HG03521 (cell line): ENCODE measurements around the gene PLCL2.

Source experiments
- ATAC-seq: cut with Tn5 transposase; IDR thresholded peaks from one replicate; pipeline ENCODE4 v1.9.1; 2021; ENCODE audit warnings: mild to moderate bottlenecking, moderate library complexity; ENCODE audit not compliant: unreplicated experiment

PLCL2 gene

DNA sequence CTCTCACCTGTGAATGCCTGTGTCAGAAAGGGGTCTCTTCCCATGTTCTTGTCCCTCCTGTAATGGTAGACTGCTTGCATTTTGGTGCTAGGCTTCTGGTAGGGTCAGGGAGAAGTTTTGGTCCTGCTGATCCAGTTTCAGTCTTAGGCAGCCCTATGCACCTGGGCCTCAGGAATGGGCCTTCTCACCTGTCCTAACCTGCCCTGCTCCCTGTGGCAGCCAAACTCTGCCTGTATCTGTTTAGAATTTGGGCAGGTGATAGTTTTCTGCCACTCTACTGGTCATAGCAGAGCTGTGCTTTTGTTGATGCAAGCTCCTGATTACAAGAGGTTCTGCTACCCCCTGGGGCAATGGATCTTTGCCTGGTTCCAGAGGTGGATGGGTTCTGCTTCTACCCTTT lies 118.7 kb downstream of the PLCL2 start:
- ATAC-seq: no peak

DNA sequence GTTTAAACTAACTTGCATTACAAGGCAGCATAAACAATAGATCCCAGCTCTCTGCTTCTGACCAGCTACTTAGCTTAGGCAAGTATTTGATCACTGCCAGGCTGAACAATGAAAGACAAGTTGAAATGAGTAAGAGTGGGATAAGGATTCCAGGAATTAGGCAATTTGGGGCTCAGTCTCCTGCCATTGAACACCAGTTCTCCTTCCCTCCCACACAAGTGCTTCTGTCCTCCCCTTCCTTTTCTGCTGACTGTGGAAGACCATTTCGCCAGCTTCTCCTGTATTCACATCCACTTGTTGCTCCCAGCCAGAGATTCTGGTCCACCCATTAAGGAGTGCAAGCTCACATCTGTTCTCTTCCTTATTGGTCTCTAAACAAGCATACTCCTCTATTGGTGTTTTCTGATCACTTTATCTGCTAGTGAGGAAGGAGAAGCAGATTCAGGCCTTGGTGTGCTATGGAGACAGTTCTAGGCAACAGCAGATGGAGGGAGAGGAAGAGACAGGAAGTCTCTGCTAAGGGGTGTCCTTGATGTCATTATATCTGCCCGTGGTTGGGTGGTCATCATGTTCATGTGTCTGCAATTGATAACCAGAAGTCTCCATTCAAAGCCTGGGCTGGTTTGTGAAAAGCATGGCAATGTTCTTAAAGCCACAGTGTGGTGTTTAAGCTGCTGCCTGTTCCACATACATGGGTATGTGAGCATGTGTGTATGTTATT lies 121.5 kb downstream of the PLCL2 start:
- no peak for ATAC-seq

DNA sequence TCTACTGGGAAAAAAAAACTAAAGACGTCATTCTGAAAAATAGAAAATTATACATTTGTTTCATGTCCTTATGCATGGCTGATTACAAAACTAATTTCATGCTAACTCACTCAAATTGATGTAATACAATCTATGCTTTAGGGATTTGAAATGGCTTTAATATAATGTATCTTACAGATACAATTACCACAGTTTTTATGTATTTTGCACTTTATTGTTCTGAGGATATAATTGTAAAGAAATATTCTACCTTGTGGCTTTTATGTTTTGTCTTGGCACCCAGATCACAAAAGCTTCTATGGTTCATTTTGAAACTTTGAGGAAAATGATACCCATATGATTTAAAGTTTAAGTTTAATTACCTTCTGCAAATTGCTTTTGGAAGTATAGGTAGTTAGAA lies 122.5 kb downstream of the PLCL2 start:
- ATAC-seq: no peak

DNA sequence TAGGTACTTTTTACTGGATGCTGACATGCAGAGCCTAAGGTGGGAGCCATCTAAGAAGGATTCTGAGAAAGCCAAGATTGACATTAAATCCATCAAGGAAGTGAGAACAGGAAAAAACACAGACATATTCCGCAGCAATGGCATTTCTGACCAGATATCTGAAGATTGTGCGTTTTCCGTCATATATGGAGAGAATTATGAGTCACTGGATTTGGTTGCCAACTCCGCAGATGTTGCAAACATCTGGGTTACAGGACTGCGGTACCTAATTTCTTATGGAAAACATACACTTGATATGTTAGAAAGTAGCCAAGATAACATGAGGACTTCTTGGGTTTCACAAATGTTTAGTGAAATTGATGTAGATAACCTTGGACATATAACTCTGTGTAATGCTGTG lies 125.1 kb downstream of the PLCL2 start:
- no peak for ATAC-seq

DNA sequence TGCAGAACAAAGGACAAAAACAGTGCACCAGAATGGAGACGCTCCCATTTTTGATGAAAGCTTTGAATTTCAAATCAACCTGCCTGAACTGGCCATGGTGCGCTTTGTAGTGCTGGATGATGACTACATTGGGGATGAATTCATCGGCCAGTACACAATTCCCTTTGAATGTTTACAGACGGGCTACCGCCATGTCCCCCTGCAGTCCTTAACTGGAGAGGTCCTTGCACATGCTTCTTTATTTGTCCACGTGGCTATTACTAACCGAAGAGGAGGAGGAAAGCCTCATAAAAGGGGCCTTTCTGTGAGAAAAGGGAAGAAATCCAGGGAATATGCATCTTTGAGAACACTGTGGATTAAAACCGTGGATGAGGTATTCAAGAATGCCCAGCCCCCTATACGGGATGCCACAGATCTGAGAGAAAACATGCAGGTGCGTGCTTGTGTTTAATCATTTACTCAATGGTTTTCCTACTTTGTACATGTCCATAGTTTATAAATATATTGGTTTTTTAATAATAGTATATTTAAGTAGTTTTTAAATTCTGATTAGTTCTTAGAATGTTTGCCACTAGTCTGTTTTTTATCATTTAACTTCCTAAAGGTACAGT lies 127.1 kb downstream of the PLCL2 start:
- ATAC-seq: no peak

DNA sequence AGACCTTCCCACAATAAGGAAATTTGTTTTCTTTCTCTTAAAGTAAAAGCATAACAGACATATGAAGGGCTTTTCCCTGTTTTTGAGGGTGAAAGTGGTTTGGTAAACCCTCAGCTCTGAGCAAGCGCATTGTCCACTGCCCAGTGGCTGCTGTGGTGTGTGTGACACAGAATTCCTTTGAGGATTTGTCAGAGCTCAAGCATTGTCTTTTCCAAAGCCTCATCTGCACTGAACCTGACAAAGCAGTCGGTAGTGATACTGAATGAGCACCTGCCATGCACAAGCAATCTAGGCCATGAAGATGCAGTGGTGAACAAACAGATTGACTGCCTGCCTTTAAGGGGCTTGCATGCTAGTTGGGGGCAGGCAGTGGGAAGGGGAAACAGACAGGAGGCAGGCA lies 128.3 kb downstream of the PLCL2 start:
- ATAC-seq: no peak

DNA sequence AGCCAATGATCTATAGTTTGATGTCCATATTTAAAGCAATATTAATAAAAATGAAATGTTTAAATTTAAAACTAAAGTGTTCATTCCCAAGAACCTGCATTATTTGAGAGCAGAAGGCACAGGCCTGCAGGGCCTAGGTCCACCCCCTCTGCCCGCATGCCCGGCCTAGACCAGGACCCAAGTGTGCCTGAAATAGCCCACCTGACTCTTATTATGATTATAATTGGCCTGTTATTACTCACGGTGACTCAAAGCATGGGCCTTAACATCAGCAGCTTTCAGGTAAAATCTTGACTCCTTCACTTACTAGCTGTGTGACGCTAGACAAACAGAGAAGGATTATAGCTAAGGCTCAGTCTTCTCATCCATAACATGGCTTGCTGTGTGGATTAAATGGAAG lies 128.8 kb downstream of the PLCL2 start:
- ATAC-seq: no peak

DNA sequence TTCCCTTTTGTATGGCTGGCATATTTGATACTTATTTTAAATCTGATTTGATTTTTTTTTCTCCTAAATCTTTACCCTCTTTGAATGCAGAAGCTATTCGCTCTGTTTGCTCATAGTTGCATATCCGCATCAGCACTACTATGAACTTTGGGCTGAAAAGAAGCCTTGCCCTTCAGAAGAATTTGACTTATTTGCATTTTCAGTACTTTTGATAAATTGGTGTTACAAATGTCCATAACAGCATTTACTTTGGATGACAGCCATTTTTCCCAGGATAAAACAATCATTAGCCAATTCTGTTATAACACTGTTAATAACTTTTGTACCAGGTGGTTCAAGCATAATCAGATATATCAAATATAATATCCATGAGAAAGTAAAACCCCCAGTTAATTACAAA lies 129.5 kb downstream of the PLCL2 start:
- ATAC-seq: no peak

DNA sequence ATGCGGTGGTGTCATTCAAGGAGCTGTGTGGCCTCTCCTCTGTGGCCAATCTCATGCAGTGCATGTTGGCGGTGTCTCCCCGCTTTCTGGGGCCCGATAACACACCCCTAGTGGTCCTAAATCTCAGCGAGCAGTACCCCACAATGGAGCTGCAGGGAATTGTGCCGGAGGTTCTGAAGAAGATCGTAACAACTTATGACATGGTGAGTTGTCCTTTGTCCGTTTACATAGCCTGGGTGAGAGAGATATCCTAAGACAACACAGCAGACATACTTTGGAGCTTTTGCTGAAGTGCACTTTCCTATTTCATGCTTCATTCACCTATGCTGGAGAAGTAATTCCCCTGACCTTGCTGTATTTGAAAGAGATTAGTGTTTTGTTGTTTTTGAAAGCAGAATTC lies 130.0 kb downstream of the PLCL2 start:
- no peak for ATAC-seq

DNA sequence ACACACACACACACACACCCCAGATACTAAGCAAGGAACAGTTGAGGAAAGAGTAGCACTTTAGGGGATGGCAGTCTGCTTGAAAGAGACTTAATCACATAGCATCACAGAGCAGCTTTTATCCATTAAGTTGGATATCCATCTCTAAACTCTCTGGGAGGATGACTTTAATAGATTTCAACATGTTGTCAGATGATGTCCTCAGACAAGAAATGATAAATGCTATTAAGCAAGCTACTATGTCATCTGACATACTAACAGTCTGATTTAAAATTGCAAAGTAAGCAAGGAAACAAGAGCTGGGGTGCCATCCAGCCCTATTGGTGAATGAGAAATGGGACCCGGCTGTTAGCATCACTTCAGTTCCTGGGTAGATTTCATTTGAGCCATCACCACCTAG lies 136.9 kb downstream of the PLCL2 start:
- no peak for ATAC-seq

DNA sequence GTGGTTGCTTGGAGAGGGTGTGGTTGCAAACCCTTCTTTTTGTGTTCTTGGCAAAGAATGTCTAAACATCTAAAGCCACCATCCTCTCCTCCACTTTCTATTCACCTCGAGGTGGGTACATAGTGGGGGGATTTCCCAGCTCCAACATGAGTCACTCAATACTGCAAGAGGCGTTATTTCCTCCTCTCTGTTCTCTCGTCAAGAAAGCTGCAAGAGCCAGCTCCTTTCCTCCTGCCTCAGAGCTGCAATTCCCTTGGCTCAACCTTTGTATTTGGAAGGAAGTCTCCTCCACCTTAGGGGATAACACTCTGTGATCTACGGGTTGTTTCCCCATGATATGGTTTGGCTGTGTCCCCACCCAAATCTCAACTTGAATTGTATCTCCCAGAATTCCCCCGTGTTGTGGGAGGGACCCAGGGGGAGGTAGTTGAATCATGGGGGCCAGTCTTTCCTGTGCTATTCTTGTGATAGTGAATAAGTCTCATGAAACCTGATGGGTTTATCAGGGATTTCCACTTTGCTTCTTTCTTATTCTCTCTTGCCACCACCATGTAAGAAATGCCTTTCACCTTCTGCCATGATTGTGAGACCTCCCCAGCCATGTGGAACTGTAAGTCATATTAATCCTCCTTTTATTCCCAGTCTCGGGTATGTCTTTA lies 138.4 kb downstream of the PLCL2 start:
- no peak for ATAC-seq

DNA sequence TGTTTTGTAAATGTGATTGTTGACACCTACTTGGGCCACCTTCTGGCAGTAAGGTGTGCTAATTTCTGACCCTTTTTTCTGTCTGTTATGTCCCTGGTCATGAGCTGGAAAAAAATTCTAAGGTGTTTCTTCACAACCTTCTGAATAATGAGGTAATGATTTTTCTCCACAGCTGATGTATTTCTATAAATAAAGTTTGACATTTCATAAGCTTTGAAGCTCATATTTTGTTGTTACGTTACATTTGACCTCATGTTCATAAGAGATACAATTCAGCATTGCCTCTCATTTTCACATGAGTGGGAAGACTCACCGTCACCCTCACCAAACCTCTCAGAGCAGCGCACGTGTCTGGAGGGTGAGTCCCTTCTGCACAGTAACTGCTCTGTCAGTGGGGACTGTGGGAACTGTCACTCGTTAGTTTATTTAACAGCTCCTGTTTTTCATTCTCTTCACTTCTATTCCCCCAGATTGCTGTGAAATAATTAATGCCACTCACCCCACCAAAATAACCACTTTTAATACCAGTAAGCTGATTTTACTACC lies 140.9 kb downstream of the PLCL2 start:
- no peak for ATAC-seq

DNA sequence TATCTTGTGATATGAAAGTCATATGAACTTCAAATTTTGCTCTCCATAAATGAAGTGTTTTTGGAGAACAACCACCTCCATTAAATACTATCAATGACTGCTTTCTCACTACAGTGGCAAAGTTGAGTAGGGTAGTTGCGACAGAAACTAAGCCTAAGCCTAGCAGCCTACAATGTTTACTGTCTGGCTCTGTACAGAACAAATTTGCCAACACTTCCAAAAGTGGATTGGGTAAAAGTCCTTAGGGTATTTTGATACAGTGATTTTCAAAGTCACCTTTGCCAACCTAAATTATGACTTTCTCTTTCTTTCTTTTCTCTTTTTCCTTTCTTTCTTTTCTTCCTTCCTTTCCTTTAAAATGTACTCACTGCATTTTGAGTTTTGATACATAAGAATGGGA lies 142.6 kb downstream of the PLCL2 start:
- no peak for ATAC-seq

DNA sequence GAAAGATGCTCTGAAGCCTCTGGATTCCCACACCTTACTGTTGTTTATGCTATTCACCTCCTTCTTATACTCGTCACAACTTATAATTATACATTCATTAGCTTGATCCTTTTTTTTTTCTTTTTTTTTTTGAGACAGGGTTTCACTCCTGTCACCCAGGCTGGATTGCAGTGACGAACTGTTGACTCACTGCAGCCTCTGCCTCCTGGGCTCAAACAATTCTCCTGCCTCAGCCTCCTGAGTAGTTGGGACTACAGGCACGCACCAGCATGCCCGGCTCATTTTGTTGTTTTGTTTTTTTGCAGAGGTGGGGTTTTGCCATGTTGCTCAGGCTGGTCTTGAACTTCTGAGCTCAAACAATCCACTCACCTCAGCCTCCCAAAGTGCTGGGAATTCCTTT lies 143.6 kb downstream of the PLCL2 start:
- ATAC-seq: no peak

DNA sequence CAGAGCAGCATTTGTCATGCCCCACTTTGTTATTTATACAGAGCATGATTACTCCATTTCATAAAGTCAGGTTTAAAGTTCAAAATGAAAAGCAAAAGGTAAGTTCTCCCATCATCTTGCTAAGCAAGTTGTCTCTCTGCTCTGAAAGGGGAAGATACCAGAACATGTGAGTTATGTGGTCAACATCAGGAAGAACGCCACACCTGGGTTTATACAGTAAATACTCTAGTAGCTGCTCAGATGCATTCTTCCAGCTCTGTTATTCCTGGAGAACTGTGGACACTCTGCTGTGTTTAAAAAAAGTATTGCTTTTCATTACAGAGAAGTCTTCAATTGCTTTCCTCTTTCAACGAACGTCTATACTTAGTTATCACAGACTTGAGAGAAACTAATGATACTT lies 145.7 kb downstream of the PLCL2 start:
- no peak for ATAC-seq

DNA sequence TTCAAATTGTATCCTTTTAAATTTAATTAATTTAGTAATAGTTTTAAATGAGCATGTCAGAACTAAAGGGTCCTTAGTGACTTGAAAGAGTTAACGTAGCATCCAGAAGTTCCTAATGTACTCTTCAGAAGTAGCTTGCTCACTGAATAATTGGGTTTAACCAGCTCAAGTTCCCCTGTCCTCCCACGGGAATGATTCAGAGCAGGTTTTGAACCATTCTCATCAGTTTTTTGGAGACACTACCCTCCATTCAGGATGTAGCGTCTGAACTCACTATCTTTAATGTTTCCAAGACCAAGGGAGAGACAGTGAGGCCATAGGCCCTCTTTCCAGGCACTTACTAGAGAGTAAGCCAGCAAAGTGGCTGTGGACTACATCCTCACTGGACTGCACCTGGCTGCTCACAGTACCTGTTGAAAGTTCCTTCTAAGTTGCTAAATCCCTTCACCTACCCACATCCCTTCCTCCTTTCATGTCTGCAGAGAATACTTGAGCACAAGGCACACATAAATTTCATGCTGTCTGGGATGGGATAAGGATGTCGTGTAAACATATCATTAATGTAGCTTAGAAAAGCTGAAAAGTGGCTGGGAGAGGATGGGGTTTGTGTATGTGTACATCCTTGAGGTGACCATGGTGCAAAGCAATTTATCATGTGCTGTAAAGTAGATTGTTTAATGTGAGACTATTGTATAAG lies 146.3 kb downstream of the PLCL2 start:
- no peak for ATAC-seq

DNA sequence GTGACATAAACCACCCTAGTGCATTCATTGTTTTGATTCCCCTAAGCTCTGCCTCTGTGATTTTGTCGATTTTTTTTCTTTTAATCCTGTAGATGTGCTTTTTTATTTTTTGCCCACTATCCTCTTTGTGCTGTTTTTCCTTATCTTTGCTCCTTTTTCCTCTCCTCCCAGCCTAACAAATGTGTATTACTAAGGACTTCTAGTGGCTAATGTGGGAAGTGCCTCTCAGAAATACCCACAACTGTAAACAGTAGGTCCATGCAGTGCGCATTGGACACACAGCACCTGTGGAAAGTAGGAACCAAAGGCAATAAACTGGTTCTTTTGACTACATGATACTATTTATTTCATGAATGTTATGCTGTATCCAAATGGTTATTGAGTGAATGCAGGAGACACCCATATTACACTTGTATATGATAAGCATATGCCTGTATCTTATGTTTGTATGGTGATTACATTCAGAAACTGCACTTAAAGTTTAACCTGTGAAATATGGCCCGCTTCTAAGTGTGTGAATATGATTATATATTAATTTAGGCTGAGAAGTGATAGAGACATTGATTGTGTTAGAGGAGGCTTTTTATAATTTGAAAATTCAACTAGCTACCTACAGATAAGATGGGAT lies 147.8 kb downstream of the PLCL2 start:
- no peak for ATAC-seq

DNA sequence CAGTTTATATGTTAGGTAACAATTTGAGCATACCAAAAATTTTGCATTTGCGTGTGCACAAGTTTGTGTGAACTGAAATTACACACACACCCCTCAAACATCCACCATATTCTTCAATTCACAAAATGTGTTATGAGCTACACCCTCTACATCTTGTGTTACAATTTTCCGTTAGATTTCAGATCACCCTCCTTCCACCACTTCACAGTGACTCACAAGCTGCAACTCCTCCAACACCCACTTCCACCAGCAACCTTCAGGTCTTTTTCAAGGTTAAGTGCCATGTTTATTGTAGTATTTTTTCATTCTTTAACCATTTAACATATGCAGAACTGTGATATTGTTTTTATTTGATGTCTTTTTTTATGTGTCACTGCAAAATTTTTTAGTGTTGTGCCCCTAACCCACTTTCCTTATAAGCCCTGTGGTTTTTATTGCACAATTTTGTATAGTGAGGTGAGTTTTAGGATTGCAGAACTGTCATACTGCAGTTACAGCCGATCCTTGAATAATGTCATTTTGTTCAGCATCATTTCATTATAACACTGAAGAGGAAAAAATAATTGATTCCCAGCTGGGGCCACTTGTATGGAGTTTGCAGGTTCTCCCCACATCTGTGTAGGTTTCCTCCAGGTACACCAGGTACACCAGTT lies 148.9 kb downstream of the PLCL2 start:
- ATAC-seq: no peak

DNA sequence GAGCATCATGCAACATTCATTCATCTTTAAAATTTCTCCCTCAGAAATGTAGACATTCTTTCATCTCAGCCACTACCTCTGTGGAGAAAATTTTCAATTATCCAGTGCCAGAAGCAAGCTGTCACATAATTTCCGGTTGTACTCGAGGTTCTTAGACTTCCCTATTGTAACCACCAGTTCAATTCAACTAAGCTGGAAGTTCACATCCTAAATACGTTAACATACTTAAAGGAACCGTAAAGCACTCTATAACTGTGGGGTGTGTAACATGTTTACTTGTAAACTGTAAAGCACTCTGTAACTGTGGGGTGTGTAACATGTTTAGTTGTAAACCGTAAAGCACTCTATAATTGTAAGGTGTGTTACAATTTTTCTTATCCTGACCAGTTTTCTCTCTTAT lies 150.3 kb downstream of the PLCL2 start:
- ATAC-seq: no peak

DNA sequence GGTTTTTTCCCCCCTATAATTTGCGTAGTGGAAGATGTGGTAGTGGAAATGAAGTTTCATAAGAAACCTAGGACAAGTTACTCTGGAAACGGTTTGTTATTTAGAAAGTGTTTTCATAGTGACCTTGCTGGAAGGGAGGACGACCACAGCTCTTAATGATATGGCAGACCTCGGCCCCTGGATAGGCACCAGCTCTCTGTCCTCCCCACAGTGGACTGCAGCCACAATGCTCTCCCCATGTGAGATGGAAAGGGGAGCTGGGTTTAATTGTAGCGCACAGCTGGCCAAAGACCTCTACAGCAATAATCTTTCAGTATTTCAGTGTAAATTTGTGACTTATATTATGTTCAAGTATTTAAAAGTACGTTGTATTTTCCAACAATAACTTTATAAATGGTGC lies 151.2 kb downstream of the PLCL2 start:
- no peak for ATAC-seq

DNA sequence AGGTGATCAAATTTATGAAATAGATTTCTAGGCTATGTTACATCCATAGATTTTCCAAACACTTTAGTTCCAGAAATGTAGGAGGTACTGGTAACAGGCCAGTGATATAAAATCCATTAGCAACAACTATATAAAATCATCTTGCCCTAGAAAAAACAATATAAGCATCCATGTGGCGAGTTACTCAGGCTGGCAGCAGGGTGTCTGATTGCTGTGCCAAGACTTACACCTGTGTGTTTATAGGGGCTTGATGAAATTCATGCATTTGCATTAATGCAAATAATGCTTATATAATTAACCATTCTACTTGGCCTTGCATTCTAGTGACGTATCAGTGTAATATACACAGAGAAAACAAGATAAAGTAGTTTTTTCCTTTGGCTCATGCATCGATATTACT lies 153.4 kb downstream of the PLCL2 start:
- no peak for ATAC-seq
